Choroid plexus epithelial cell (primary cell): Measurements from ENCODE around the gene UTS2R.
A peak's percentile ranks its signal among the peaks of the same experiment; 100 is the strongest.

ENCODE experiments used
- DNase-seq: peaks from one replicate; pipeline ENCODE4 v3.0.0-alpha.2; 2010; ENCODE audit warnings: low read depth
- H3K4me3 ChIP-seq: 2 replicates; pipeline ENCODE4 v1.5.1; 2011; ENCODE audit warnings: low read depth, mild to moderate bottlenecking, control low read depth, low read length, moderate library complexity
- TF ChIP-seq, protein P1 (sequence below): conservative IDR thresholded peaks from 2 replicates; pipeline ENCODE4 v1.5.1; 2011; ENCODE audit warnings: low read depth, mild to moderate bottlenecking, control low read depth, inconsistent platforms, low read length, moderate library complexity

The UTS2R gene

DNA sequence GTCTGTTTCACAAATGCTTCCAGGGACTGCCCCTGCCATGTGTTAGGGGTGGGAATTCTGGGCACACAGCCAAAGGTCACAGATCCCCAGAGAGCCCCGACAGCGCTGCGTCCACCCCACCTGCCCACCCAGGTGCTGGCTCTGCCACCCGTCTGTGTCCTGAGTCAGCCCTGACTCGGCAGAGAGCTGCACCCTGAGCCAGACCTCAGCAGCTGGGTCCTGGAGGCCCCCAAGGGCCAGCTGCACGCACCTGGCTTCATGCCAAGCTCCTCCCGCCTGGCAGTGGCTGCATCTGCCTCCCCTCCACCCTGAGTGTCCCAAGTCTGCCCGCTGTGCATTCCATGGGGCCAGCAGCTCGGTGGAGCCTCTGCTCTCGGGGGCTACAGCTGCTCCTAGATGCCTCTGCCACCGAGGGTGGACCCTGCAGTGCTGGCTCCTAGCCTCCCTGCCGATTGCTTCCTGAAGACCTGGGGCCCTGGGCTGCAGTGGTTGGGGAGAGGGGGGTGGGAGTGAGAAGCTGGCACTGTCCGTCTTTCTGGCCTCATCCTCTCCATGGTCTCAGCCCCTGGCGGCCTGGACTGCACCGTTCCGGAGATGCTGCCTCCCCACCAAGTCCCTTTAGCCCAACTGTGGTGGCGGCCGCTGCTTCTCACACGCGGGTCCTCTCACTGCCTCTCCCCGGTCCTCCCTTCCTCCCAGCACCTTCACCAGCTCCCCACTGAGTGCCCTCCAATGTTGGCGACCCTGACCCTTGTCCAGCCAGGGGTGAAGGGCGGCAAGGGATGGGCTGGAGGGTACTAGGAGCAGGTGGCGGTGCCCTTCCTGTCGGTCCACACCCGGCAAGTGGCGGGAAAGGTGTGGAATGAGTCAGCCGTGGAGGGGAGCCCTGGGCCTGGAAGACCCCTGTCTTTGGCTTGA, 41.0 kb upstream of the UTS2R start:
- DNase-seq, result peak; percentile 44
- no peak overlapping the region for H3K4me3 ChIP-seq
- TF ChIP-seq, protein P1, sequence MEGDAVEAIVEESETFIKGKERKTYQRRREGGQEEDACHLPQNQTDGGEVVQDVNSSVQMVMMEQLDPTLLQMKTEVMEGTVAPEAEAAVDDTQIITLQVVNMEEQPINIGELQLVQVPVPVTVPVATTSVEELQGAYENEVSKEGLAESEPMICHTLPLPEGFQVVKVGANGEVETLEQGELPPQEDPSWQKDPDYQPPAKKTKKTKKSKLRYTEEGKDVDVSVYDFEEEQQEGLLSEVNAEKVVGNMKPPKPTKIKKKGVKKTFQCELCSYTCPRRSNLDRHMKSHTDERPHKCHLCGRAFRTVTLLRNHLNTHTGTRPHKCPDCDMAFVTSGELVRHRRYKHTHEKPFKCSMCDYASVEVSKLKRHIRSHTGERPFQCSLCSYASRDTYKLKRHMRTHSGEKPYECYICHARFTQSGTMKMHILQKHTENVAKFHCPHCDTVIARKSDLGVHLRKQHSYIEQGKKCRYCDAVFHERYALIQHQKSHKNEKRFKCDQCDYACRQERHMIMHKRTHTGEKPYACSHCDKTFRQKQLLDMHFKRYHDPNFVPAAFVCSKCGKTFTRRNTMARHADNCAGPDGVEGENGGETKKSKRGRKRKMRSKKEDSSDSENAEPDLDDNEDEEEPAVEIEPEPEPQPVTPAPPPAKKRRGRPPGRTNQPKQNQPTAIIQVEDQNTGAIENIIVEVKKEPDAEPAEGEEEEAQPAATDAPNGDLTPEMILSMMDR, result no peak

DNA sequence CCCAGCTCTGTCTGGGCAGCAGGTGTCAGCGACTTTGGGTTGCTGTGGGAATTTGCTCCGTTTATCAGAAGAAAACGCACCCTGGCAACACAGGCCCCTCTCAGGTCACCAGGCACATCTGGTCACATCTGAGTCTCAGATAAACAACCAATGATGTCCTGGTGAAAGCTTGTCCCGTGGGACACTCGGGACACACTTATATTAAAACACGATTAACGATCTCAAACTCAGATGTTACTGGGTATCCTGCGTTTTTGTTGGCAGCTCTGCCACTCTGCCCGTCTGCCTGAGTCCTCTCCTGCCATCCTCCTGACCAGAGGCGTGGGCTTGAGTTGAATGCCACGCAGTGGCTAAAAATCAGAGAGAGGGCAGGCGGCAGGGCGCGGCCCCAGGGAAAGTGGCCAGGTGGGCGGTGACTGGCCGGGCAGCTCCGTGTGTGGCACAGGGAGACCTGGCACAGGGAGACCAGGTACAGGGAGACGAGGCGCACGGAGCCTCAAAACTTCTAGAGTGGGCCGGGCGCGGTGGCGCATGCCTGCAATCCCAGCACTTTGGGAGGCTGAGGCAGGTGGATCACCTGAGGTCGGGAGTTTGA, 40.1 kb upstream of the UTS2R start:
- TF ChIP-seq, protein P1, result no peak
- no peak for DNase-seq
- no peak overlapping the region for H3K4me3 ChIP-seq

DNA sequence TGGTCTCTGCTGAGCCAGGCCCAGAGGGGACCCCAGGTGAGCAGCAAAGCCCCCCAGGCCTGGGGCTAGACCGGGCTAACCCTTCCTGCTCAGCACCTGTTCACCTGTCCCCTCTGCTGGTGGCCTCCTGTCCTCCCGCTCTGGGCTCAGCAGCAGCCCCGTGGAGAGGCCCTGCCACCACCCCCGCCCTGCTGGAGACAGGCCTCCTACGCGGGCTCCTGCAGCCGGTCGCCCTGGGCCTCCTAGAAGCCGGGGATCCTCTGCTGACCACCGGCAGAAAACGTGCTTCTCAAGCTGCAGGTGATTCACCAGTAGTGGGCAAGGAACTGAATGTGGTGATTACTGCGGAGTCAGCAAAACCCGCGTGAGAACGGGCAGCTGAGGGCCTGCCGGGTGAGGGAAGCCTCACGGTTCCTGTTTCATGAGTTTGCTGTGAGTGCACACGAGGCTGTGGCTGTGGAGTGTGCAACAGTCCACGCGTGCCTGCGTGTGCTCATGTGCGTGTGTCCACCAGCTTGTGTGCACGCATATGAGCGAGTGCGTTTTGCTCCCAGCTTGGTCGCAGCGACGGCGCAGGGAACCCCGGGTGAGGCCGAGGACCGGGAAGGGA, 38.8 kb upstream of the UTS2R start:
- peak; percentile 59 for DNase-seq
- H3K4me3 ChIP-seq, result peak overlapping the region; percentile 48
- TF ChIP-seq, protein P1, result no peak

DNA sequence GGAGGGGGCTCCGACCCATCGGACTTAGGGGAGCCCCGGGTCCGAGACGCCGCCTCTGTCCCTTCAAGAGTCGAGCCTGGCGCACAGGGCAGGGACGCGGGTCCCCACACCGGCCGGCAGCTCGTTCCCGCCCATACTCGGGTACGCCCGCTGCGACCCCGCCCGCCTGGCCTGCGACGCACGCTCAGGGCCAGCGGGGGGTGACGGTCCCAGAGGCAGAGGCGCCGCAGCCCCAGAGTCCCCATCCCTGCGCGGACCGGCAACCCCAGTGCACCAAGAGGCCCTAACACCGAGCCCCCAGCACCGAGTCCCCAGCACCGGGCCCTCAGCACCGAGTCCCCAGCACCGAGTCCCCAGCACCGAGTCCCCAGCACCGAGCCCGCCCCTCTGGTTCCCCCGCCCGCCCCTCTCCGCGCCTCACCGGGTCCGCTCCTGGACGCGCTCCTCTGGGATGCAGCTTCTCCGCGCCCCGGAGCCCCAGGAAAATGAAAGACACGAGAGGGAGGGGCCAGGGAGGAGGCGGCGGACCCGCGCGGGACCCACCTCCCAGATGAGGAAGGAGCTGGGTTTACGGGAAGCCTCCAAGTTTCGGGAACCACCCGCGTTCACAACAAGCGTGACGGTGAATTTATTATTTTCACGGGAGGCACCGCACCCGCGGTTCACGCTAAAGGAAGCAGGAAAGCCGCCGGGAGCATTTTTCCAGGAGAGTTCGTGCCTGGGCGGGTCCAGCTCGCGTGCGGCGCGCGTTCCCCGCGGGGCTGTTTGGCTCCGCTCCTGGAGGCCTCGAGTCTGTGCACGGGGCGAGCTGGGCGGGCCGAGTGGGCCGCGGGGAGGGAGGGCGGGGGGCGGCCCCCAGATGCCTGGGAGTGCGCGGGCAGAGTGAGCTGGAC, 38.0 kb upstream of the UTS2R start, which contains the start of gene SECTM1:
TSS of gene SECTM1 (minus strand) at position 488 of the 893 bp plus-strand sequence. CDS start 6,526 bp downstream, outside the sequence.
- peak; percentile 15 for DNase-seq
- TF ChIP-seq, protein P1, result no peak
- peak within 1 kb of the TSS; percentile 48 for H3K4me3 ChIP-seq

DNA sequence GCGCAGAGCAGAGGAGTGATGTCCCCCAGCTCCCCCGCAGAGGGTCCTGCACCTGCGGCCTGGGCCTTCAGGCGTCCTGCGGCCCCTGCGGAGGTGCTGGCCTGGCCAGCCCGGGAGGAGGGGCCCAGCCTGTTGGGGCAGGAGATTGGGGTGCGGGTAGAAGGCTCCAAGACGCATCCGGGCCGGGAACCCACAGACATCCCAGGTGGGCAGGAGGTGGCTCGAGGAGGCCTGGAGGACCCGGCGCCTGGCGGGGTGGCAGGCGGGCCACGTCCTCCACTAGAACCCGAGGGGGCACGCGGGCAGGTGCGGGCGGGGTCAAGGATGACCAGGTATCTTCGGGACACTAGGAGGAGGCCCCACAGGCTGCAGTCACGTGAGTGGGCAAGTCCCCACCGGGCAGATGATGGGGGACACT, 37.4 kb upstream of the UTS2R start:
- TF ChIP-seq, protein P1, result no peak
- DNase-seq, result no peak
- no peak overlapping the region for H3K4me3 ChIP-seq
